ENCODE measurements around the gene HS3ST3A1. TPM values are rescaled to one million over a fixed set of nuclear protein-coding genes. Genes with fewer than 3 reads are reported as not detected.
"Not testable (repeated sequence)": the region's sequence is repeated elsewhere in the genome, so short reads cannot be mapped to it uniquely, and the experiment has no call there.

HS3ST3A1 gene
- total RNA-seq, 1 donor from 2014 or later, result 0.16 TPM

- DNase-seq, result no peak
Measured at GRCh38 chr17:13537871-13538643, 63.7 kb downstream of the HS3ST3A1 start.

GRCh38 chr17:13537167-13537731 lies 64.5 kb downstream of the HS3ST3A1 start:
- no peak for DNase-seq

DNA sequence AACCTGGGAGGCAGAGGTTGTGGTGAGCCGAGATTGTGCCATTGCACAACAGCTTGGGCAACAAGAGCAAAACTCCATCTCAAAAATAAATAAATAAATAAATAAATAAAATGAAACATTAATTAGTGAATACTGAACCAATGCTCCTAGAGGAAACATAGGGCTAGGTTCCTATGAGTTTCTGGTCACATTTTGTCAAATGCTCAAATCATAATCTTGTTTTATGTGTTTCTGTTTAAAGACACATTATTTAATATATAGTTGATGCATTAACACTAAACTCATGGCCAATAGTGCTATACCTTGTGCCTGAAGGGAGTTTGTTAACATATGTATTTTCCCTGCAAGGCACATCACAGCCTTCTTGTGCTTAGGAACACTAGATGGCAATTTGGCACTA lies 66.8 kb downstream of the HS3ST3A1 start:
- DNase-seq, result no peak

GRCh38 chr17:13531721-13532120 lies 70.0 kb downstream of the HS3ST3A1 start:
- DNase-seq, result no peak

DNA sequence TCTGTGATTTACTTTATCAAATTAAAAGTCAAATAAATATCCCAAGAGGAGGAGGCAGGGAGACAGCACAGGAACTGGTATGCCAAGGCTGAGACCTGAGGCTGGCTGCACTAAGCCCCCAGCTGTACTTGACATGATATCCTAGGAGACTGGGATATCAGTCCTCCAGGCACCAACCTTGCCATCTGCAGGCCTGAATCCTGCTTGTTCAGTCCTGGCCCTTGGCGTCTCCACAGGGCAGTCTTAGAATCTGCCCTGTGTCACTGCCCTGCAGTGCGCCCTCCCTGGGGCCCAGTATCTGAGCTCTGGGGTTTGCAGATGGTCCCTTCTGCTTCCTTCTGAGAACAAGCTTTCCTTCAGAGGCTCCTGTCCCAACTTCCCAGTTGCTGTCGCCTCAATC lies 75.9 kb downstream of the HS3ST3A1 start:
- no peak for DNase-seq

DNA sequence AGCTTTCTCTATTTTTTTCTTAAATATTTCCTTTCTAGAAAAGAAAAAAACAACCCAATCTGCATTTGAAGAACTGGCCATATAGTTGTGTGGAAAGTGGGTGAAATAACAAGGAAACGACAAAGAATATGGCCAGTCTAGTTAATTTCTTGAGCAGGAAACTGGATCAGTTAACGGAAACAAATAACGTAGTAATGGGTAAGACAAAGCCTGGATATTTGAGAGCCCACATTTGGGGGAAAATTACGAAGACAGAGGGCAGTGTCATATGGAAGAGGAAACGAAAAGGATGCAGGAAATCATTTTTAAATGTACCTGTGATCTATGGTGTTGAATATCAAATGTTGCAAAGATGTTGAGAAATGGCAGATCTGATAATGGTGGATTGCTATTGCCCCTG lies 78.6 kb downstream of the HS3ST3A1 start:
- DNase-seq, result no peak

DNA sequence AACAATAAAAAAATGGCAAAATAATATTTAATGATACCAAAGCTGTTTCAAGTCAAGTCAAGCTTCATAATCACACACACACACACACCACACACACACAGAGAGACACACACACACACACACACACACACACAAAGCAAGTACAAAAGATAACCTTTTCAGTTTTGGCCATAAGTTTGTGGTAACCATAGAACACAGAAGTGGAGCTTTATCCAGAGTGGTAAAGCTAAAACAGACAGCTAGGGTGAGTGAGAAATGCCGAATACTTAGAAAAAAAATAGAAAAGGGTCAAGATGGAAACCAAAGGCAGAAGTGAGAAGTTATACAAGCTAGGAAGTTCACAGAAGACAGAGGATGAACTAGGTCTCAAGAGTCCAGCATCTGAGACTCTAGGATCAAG lies 79.0 kb downstream of the HS3ST3A1 start:
- no peak for DNase-seq

DNA sequence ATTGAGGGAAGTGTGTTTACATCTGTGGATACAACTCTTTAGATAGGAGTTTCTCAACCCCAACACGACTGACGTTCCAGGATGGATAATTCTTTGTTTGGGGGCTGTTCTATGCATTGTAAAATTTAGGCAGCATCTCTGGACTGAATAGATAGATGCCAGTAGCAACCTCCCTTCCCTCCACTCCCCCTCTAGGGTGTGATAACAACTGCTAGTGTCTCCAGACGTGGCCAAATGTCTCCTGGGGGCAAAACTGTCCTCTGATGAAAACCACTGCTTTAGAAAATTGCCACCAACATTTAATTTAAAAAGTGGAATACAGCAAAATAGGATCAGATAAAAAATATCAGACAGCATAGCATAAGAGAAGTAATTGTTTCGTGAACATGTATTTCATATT lies 79.9 kb downstream of the HS3ST3A1 start:
- no peak for DNase-seq

GRCh38 chr17:13520899-13521572 lies 80.7 kb downstream of the HS3ST3A1 start:
- DNase-seq, result no peak

DNA sequence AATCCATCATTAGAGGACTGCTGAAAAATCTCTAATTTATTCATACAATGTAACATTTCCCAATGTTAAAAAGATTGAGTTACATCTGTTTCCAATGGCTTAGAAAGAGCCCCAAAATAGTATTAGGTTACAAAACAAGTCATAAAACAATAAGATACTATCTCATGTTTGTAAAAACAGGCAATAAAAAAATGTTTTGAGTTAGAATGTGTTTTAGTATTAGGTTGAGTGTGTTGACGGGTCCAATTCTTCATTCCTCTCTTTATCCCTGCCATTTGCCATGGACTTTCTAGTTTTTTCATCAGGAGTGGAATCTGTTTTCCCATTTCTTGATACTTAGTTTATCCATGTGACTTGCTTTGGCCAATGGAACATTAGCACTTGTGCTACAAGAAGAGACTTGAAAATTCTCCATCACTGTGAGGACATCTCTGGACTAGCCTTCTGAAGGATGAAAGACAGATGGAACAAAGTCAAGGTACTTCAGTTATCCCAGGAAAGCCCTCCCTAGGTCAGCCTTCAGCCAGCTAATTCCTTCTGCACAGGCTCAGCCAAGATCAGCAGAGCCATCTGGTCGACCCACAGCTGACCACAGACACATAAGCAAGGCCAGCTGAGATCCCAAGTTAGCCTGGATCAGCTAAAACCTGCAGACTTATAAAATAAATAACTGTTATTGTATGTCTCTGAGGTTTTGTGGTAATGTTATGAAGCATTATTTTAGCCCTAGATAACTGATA lies 83.3 kb downstream of the HS3ST3A1 start:
- DNase-seq, result no peak

- no peak for DNase-seq
Measured at GRCh38 chr17:13513039-13513405, 88.7 kb downstream of the HS3ST3A1 start.

DNA sequence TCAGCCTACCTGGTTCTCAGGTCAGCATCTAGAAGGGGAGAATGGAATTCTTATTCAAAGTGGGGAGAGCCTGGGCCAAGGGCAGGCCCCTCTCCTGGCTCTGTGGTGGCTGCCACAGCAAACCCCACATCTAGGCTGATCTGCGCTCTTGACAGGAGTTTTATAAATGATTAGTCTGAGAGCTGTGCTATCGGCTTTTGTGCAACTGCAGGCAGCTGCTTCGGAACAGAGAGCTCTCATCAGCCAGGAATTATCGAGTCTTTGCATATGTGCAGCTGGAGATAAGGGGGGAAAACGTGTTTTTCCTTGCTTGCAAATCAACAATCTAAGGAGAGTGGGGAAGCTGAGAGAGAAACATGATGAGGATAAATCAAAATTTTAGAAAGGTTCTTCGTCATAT lies 91.7 kb downstream of the HS3ST3A1 start:
- no peak for DNase-seq

DNA sequence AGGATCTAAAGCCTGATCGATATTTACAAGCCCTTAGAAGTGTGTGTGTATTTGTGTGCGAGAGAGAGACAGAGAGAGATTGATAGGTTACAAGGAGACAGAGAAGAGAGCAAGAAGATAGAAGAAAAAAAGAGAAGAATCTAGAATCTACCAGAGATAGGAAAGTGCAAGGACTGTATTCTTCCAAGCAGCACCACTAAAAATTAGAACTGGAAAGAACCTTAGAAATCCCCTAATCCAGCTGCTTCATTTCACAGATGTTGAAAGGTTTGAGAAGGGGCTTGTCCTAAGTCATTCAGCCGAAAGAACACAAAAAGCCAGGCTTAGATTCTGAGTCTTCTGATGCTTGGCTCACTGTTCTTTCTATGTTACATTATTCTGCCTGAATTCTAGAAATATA lies 92.2 kb downstream of the HS3ST3A1 start:
- DNase-seq, result no peak

GRCh38 chr17:13508896-13509295 lies 92.8 kb downstream of the HS3ST3A1 start:
- no peak for DNase-seq

DNA sequence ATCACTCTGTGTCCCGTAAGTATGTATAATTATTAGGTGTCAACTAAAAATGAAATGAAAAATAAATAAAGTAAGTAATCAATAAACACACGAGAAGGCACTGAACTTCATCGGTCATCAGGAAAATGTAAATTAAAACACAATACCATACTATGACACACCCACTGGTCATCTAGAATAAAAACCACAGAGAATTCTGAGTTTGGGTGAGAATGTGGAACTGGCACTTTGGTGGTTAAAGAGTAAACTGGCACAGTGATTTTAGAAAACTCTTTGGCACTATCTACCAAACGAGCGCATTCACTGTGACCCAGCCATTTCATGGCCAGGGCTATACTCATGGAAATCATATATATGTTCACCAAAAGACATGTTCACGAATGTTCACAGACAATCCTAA lies 98.2 kb downstream of the HS3ST3A1 start:
- DNase-seq, result no peak

DNA sequence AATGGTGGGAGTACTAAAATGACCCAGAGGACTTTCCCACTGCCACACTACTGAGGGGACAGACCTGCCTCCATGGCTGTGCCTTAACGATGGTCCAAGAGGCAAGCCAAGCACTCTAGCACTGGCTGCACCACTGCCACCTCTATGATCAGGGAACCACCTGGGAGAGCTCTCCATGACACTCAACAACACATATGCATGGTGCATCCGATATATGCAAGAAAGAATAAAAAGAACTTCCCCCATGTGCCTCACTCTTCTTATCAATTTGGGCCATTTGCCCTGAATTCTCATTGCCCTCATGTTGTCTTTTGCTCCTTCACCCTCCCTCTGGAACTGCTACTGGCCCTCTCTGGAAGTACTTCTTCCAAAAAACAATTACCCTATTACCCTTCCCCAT lies 99.5 kb downstream of the HS3ST3A1 start:
- DNase-seq, result no peak

- no peak for DNase-seq
Measured at GRCh38 chr17:13500947-13501346, 100.8 kb downstream of the HS3ST3A1 start.

GRCh38 chr17:13498184-13498583 lies 103.5 kb downstream of the HS3ST3A1 start:
- no peak for DNase-seq

- DNase-seq, result not testable (repeated sequence)
Measured at GRCh38 chr17:13496553-13497056, 105.1 kb downstream of the HS3ST3A1 start.

DNA sequence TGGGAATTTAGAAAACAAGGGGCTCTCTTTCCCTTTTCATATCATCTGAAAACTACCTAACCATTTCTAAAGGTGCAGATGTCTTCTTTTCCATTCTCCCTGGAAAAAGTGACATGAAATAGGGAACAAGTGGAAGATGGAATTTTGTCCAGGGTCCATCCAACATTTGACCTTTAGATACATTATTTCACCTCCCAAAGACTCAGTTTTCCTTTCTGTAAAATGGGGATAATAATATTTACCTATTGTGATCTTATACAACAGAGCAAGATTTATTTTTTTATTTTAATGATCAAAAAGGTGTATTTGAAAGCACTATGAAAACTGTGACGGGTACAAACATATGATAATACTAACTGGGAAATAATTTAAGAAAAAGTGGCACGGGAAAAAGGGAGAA lies 106.3 kb downstream of the HS3ST3A1 start:
- DNase-seq, result no peak

GRCh38 chr17:13492737-13493122 lies 109.0 kb downstream of the HS3ST3A1 start:
- no peak for DNase-seq

DNA sequence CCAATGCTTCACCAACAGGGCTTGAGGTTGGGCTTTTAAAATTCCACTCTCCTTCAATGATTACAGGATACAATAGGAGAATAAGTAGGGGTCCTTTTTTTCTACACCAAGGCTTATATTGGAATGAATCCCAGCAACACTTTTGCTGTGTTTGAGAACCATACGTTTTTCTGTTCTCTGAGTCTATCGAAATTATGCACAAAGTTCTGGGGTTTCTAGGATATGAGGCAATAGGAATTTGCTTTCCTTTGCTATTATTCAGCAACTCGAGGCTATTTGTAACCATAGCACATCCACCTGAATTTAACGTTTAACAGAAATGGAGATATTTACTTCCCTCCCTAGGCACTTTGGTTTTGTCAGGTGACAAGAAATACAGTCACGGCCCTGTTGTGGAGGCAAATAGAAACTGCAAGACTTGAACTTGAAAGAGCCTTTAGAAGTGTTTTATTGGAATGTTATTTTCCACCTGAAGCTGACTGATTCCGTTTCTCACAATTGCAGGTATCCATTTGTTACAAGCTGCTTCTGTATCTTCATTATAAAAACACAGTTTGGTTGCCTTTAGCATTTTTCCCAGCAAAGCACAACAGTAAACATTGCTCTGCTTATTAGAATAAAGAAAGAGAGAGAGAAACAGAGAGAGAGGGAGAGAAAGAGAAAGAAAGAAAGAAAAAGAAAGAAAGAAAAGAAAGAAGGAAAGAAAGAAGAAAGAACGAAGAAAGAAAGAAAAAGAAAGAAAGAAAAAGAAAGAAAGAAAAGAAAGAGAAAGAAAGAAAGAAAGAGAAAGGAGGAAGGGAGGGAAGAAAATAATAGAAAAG lies 109.6 kb downstream of the HS3ST3A1 start:
- no peak for DNase-seq
